ENCODE results near the gene LRP4.
A peak's percentile ranks its signal among the peaks of the same experiment; 100 is the strongest.

Gene LRP4

DNA sequence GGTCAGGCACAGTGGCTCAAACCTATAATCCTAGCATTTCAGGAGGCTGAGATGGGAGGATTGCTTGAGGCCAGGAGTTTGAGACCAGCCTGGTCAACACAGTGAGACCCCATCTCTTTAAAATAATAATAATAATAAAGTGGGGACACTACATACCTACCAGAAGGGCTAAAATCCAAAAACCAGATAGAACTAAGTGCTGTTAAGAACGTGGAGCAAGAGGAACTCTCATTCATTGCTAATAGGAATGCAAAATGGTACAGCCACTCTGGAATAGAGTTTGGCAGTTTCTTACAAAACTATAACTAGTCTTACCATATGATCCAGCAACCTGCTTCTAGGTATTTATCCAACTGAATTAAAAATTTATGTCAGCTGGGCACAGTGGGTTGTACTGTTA is 81.9 kb downstream of the LRP4 start:
- H3K9ac ChIP-seq (ENCODE audit: low read depth, low read length): no peak overlapping the region
- H3K4me3 ChIP-seq (ENCODE audit: low read depth, low read length): no peak overlapping the region
- H3K4me1 ChIP-seq (ENCODE audit: control insufficient read depth, insufficient read depth, low read length): peaks cover 10% of the 10 kb centered on the region
- H3K9me3 ChIP-seq (ENCODE audit: control insufficient read depth, insufficient read depth, low read length): no peaks in the 10 kb centered on the region
- H3K36me3 ChIP-seq (ENCODE audit: control insufficient read depth, insufficient read depth, low read length): no peaks in the 10 kb centered on the region
- no peaks in the 10 kb centered on the region for H3K27me3 ChIP-seq (ENCODE audit: control insufficient read depth, insufficient read depth, low read length)

DNA sequence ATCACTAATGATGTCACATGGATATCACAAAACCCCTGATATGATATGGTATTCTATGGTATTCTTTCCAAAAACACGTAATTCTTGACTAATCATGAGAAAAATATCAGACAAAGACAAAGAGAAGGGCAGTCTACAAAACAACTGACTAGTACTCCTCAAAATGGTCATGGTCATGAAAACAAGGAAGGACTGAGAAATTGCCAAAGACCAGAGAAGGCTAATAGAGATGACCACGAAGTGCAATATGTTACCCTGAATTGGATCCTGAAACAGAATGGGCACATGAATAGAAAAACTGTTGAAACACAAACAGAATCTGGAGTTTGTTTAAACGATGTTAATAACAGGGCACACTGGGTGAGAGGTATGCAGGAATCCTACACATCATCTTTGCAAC is 82.5 kb downstream of the LRP4 start:
- no peak overlapping the region for H3K4me3 ChIP-seq (ENCODE audit: low read depth, low read length)
- no peaks in the 10 kb centered on the region for H3K27me3 ChIP-seq (ENCODE audit: control insufficient read depth, insufficient read depth, low read length)
- peaks cover 10% of the 10 kb centered on the region for H3K4me1 ChIP-seq (ENCODE audit: control insufficient read depth, insufficient read depth, low read length)
- H3K9me3 ChIP-seq (ENCODE audit: control insufficient read depth, insufficient read depth, low read length): no peaks in the 10 kb centered on the region
- no peaks in the 10 kb centered on the region for H3K36me3 ChIP-seq (ENCODE audit: control insufficient read depth, insufficient read depth, low read length)
- H3K9ac ChIP-seq (ENCODE audit: low read depth, low read length): no peak overlapping the region

- peaks cover 10% of the 10 kb centered on the region for H3K4me1 ChIP-seq (ENCODE audit: control insufficient read depth, insufficient read depth, low read length)
- no peak overlapping the region for H3K9ac ChIP-seq (ENCODE audit: low read depth, low read length)
- no peak overlapping the region for H3K4me3 ChIP-seq (ENCODE audit: low read depth, low read length)
- no peaks in the 10 kb centered on the region for H3K27me3 ChIP-seq (ENCODE audit: control insufficient read depth, insufficient read depth, low read length)
- H3K9me3 ChIP-seq (ENCODE audit: control insufficient read depth, insufficient read depth, low read length): no peaks in the 10 kb centered on the region
- no peaks in the 10 kb centered on the region for H3K36me3 ChIP-seq (ENCODE audit: control insufficient read depth, insufficient read depth, low read length)
Observed at GRCh38 chr11:46834821-46835220, 83.5 kb downstream of the LRP4 start.

- peaks cover 12% of the 10 kb centered on the region for H3K4me1 ChIP-seq (ENCODE audit: control insufficient read depth, insufficient read depth, low read length)
- H3K4me3 ChIP-seq (ENCODE audit: low read depth, low read length): no peak overlapping the region
- no peak overlapping the region for H3K9ac ChIP-seq (ENCODE audit: low read depth, low read length)
- H3K36me3 ChIP-seq (ENCODE audit: control insufficient read depth, insufficient read depth, low read length): no peaks in the 10 kb centered on the region
- no peaks in the 10 kb centered on the region for H3K27me3 ChIP-seq (ENCODE audit: control insufficient read depth, insufficient read depth, low read length)
- H3K9me3 ChIP-seq (ENCODE audit: control insufficient read depth, insufficient read depth, low read length): no peaks in the 10 kb centered on the region
Observed at GRCh38 chr11:46832511-46833214, 85.7 kb downstream of the LRP4 start.

DNA sequence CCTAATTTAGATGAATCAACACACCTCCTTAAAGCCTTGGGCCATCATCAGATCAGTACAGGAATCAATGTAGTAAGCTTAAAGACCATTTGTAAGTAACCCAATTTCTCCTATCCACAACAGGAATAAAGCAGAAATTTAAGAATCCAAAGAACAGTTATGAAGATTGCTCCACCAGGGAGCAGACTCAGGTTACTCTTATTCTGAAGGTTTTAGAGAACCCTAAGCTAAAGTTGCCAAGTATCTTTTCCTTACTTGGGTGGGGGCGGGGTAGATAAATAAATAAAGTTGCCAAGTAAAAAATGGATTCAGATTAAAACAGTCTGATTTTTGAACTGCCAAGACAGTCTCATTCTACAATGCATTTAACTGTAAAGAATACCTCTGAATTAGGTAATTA is 90.4 kb downstream of the LRP4 start:
- Histone ChIP-seq H3K4me3 (ENCODE audit: low read depth, low read length) (no peak overlapping the region), H3K9ac (ENCODE audit: low read depth, low read length) (no peak overlapping the region), H3K4me1 (ENCODE audit: control insufficient read depth, insufficient read depth, low read length) (peaks cover 2% of the 10 kb centered on the region), H3K27me3 (ENCODE audit: control insufficient read depth, insufficient read depth, low read length) (no peaks in the 10 kb centered on the region), H3K9me3 (ENCODE audit: control insufficient read depth, insufficient read depth, low read length) (no peaks in the 10 kb centered on the region), H3K36me3 (ENCODE audit: control insufficient read depth, insufficient read depth, low read length) (no peaks in the 10 kb centered on the region)

DNA sequence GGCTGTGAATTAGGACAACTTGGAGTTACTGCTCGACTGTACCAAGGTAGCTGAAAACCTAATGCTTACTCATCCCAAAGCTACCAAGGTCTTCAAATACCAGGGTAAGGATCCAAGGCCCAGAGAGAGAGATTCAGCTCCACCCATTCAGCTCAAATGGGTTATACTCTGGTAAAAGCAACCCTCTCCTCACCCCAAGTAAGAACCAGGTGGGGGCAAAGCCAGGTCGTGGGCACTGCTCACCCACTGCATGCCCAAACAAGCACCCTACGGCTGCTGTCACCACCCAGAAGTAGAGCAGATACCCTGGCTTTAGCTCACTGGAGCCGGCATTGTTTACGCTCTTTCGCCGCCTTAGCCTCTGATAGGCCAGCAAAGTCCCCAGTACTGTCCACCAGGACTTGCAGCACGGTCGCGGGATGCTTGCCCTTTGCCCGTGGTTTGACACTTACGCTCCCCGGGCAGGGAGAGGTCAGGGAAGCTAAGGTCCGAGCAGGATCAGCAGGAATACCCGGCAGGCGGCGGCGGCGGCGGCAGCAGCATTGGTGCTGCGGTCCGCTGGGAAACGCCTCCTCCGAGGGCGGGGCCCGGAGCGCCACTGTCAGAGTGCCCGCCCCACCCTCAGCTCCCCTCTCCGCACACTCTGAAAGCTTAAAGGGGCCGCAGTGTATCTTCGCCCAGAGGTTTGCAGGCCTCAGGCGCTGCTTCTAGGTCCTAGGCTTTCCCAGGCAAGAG is 91.9 kb downstream of the LRP4 start:
- Histone ChIP-seq H3K9ac (ENCODE audit: low read depth, low read length) (peak overlapping the region; percentile 66), H3K4me3 (ENCODE audit: low read depth, low read length) (peak overlapping the region; percentile 75), H3K36me3 (ENCODE audit: control insufficient read depth, insufficient read depth, low read length) (no peaks in the 10 kb centered on the region), H3K9me3 (ENCODE audit: control insufficient read depth, insufficient read depth, low read length) (no peaks in the 10 kb centered on the region), H3K4me1 (ENCODE audit: control insufficient read depth, insufficient read depth, low read length) (peaks cover 2% of the 10 kb centered on the region), H3K27me3 (ENCODE audit: control insufficient read depth, insufficient read depth, low read length) (no peaks in the 10 kb centered on the region)

DNA sequence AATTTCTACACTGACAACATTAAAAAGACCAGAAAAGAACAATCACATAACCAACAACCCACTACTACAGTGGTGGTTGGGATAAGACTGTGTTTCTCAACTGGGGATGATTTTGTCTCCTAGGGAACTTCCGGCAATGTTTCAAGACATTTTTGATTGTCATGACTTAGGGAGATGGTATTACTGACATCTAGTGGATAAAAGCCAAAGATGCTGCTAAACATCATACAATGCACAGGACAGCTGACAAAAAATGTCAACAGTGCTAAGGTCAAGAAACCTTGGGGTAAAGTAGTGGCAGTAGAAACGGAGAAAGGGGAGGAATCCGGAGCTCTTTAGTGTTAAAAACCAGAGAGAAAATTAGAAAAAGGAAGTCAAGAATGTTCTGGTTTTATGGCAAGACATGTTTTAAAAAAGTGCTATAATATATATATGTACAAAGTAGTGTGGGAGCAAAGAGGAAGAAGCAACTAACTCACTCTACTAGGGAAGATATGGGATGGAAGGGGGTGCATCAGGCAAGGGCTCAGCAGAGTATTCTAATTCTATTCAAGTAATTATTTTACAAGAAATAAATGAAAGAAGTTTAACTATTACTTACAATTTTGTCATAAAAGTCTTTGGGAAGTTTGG is 109.4 kb downstream of the LRP4 start:
- Histone ChIP-seq H3K9me3 (ENCODE audit: control insufficient read depth, insufficient read depth, low read length) (no peaks in the 10 kb centered on the region), H3K4me1 (ENCODE audit: control insufficient read depth, insufficient read depth, low read length) (no peaks in the 10 kb centered on the region), H3K4me3 (ENCODE audit: low read depth, low read length) (no peak overlapping the region), H3K36me3 (ENCODE audit: control insufficient read depth, insufficient read depth, low read length) (no peaks in the 10 kb centered on the region), H3K27me3 (ENCODE audit: control insufficient read depth, insufficient read depth, low read length) (no peaks in the 10 kb centered on the region), H3K9ac (ENCODE audit: low read depth, low read length) (no peak overlapping the region)
